IPS-11a (cell line): ENCODE measurements around the gene GON4L.
"Not testable (repeated sequence)": the region's sequence is repeated elsewhere in the genome, so short reads cannot be mapped to it uniquely, and the experiment has no call there.

ENCODE experiments used
- H3K4me3 ChIP-seq: one replicate; pipeline ENCODE4 v1.5.1; 2013; ENCODE audit warnings: low read depth, low read length, control low read depth

Gene GON4L

GRCh38 chr1:155701675-155702074 lies 155.3 kb downstream of the GON4L start:
- not testable (repeated sequence) for H3K4me3 ChIP-seq
